Measurements from ENCODE around the gene PAPOLB.

- TF ChIP-seq CTCF (IDR thresholded peaks at IDR 0.05): peak; percentile 39 to 66 (median 58)
- TF ChIP-seq POLR2A (IDR thresholded peaks at IDR 0.05): no peak
Observed at GRCh38 chr7:4883372-4884144, 21.7 kb upstream of the PAPOLB start, which contains the start of gene RADIL.

All from esophagus squamous epithelium (tissue), 4 donors.